SIG-M5 treated with dmso at 0.1 percent for 504 hours (cell line): Measurements from ENCODE around the gene MBLAC2.

Experiments used
- DNase-seq: peaks from one replicate; lab custom pipeline; 2025; ENCODE audit not compliant: unreplicated experiment; lab: John Stamatoyannopoulos, UW

Gene MBLAC2

DNA sequence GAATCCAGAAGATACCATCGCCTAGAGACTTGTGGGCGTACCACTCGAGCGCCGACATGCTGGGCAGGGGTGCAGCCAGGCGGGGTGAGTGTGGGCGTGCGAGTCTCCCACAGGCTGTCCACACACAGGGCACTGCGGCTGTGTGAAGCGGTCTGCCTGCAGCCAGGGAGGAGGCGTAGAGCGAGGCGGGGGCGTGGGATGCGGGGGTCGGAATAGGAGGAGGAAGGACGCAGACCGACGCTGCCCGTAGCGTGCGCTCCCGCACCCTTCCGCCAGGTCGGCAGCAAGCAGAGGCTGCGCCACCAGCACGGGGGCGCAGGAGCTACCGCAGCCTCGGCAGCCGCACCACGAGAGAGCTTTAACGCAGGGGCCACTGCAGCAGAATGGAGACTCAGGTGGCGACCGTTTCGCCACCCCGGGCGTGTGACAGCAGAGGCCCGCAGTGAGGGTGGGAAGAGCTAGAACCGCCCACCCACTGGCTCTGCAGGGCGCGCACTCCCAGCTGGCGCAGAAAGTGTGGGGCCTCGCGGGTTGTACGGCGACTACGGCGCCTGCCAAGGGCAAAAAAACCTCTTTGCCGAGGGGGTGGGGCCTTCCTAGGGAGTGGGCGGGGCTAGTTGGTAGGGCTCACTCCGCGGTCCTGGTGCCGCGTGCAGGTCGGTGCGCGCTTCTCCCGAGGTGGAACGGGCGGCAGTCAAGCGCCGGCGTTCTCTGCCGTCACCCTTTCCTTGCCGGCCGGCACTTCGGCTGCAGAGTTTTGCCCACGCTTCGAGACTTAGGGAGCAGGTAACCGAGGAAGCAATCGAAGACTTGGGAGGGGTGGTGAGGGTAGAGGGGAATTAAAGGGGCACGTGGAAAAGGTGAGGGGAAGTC lies at the start of gene MBLAC2, which contains the start of gene POLR3G:
Gene MBLAC2 (minus strand): TSS at position 537 of the 873 bp plus-strand sequence. CDS start 479 bp downstream, at position 58.
Gene POLR3G (plus strand): TSS at position 630 of the 873 bp plus-strand sequence. CDS start 10,704 bp downstream, outside the sequence.
- peak; percentile 93 for DNase-seq

DNA sequence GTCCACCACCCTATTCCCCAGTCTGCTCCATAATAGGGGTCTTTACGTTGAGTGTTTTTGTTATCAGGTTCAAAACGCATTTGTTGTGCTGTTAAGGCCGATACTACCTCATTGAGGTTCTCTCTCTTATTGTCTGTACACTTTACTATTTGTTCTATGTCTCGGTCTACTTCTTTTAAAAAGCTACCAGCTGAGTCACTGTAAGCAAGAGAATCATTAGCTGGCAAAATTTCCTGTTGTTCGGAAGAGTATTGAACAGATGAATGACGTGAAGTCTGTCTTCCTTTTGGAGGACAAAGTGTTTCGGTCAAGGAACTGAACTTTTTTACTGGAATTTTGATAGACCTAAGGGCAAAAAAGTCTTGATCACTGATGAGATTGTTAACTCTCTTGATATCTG lies 44.5 kb upstream of the MBLAC2 start:
- no peak for DNase-seq

DNA sequence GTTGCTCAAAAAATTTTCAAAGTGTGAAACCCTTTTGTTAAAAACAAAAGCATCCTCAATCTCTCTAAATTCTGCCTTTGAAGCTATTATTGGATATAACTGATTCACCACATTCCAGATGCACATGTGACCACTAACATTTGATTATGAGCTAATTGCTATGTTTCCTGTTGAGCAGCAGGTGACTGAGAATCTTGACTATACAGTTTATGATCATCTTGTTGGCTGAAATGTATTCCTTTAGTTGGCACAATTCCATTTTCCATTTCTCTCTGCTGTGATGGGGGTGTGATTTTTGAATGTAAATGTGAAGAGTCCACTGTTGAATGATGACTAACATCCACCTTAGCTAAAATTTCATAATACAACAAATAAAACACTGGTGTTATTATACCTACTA lies 44.1 kb upstream of the MBLAC2 start:
- DNase-seq: no peak

- DNase-seq: no peak
Observed at GRCh38 chr5:90514520-90514919, 39.9 kb upstream of the MBLAC2 start.

DNA sequence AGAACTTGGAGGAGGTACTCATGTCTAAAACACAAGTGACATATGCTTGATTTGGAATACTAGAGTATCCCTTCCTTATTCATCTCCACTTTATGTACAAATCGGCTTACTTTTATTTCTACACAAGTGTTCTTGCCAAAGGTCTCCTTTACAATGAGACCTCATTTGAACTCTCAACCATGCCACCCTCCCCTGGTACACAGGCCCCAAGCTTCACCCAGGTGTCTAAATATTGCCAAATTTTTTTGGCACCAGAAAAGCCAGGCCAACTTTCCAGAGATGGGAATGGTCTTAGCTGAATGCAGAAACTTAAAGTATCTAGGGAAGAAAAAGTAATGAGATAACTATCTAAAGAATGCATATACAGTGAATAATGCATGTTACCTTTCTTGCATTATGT lies 35.9 kb upstream of the MBLAC2 start:
- DNase-seq: no peak

GRCh38 chr5:90506221-90506620 lies 31.6 kb upstream of the MBLAC2 start:
- no peak for DNase-seq

DNA sequence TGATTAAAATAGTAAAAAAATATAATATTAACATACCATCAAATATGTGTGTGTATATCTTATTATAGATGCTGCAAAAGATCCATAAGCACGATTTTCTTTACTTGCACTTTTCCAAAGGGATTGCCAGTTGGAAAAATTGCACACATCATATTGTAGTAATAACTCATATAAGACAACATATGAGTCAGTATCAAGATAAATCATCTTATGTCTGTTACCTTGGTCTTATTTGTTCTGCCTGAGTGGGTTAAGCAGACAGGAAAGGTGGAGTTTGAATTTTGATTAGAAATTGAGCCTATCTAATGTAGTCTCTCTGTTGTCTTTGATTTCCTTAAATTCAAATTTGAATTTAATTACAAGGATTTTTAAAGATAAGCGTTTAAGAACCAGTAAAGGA lies 30.2 kb upstream of the MBLAC2 start:
- DNase-seq: no peak

GRCh38 chr5:90503596-90503995 lies 29.0 kb upstream of the MBLAC2 start:
- no peak for DNase-seq

DNA sequence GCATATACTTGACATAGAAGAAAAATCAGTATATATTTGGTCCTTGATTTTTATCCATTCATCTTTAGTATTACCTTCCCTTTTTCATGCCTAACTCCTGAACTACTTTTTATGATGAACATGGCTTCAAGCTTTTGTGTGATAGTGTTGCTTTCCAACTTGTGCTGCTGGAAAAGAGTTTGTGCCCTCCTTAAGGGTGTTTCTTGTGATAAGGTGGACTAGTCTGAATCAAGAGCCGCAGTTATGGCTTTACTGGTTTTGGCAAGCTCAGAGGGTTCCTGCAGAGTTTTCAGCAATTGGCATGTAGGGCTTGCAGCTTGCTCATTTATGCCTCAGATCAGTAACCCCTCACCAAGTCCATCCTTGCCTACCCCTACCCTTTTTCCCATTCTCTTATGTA lies 20.6 kb upstream of the MBLAC2 start:
- DNase-seq: no peak

GRCh38 chr5:90494043-90494442 lies 19.5 kb upstream of the MBLAC2 start:
- DNase-seq: no peak

DNA sequence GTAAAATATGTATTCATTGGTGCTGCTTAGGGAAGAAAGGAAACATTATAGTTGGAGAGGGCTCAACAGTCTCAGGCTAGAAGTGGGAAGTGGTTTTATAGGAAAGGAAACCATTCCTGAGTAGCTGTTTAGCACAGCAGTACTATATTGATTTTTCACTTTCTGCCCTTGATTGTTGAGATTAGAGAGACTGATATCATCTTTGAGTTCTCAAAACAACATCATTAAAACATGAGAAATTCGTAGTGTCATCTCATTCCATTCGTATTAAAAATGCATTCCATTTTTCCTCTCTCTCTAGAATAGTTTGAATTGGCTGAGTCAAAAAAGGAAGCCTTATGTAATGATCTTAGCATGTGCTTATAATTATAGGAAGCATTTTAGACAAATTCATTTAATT lies 14.2 kb upstream of the MBLAC2 start:
- no peak for DNase-seq

GRCh38 chr5:90484540-90484939 lies 10.0 kb upstream of the MBLAC2 start:
- no peak for DNase-seq

GRCh38 chr5:90483206-90483605 lies 8.6 kb upstream of the MBLAC2 start:
- no peak for DNase-seq

DNA sequence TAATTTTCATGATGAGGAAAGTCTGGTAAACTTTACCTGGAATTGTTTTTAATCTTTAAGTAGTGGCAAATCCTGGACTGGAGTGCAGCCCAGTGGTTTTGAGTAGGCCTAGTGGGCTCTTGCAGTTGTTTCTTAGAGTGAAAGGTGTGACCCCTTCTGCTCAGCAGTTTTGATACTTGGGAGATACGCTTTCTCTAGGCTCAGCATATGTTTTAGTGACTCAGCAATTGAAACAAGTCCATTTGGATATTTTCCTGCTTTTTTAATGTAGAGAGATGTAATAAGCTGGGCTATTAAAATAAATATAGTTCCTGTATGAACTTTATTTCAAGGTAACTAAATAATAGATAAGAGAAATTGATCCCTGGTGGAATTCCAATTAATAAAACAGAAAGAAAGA lies 6.1 kb upstream of the MBLAC2 start:
- DNase-seq: no peak

DNA sequence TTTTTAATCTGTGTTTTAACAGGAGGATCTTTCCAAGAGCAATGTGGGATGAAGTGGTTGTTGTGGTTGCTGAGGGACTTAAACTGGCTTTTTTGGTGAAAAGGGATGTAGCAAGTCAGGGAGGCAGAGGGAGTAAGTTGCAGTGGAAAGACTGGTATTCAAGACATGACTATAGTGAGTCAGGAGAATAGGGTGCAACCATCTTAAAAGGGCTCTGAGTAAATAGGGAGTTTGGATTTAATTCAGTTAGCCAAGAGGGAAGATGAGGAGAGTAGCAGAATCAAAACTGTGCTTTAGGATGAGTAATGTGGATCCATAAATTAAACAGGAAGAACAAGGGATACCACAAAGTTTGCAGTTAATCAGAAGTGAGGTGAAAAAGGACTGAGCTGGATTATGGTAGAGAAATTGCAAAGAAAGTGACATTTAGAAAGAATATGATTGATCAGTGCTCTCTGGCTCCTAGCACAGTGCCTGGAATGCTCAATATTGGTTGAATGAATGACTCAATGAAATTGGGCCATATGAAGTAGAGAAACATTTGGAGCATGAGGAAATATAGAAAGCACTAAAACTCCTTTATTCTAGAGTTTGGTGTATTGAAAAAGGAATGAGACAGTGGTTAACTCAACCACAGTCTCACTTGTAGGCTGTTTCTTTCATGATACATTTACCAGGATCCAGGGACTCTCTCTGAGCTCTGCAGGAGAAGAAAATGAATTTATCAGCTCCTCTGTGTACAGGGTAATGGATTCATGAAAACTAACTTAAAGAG lies 5.2 kb upstream of the MBLAC2 start:
- no peak for DNase-seq

- no peak for DNase-seq
Observed at GRCh38 chr5:90477621-90478215, 3.1 kb upstream of the MBLAC2 start.

- no peak for DNase-seq
Observed at GRCh38 chr5:90477073-90477472, 2.5 kb upstream of the MBLAC2 start.

DNA sequence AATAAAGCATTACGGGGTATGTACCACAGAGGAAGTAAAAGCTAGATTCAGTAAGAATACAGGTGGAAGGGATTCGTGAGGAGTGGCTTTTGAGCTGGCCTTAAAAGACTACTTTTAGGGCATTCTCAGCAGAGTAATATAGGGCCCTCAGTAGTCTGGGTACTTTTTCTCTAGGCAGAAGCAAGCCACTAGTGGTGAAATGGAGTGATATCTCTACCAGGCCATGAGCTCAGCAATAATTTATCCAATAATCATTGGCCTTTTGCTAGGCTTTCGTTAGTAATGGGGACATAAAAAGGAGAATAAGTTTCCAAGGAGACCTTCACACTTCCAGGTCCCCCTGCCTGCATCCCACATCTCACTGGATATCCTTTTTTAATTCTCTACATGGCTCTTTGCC lies 1.8 kb upstream of the MBLAC2 start:
- DNase-seq: peak; percentile 14

DNA sequence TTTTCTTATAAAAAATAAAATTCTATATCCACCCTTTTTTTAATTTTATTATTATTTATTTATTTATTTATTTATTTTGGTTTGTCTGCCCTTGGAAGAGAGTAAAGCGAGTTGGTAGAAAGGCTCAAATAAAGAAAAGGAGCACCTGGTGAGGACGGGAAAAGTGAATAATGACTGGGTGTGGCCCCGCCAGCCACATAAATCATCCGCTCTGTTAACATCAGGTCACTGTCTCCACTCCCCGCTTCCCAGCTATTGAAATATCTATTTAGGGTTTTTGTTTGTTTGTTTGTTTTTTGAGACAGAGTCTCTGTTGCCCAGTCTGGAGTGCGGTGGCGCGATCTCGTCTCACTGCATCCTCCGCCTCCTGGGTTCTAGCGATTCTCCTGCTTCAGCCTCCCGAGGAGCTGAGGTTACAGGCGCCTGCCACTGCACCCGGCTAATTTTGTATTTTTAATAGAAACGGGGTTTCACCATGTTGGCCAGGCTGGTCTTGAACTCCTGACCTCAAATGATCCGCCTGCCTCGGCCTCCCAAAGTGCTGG lies 937 bp upstream of the MBLAC2 start:
- DNase-seq: no peak

GRCh38 chr5:90473396-90474234 lies 956 bp downstream of the MBLAC2 start:
- DNase-seq: peak; percentile 40
